ENCODE measurements around the gene BICD1. TPM values are rescaled to one million over a fixed set of nuclear protein-coding genes. Genes with fewer than 3 reads are reported as not detected.

Gene BICD1
- total RNA-seq, 6 donors from 2014 or later: 11.3 to 44.0 (median 15.4) TPM

DNA sequence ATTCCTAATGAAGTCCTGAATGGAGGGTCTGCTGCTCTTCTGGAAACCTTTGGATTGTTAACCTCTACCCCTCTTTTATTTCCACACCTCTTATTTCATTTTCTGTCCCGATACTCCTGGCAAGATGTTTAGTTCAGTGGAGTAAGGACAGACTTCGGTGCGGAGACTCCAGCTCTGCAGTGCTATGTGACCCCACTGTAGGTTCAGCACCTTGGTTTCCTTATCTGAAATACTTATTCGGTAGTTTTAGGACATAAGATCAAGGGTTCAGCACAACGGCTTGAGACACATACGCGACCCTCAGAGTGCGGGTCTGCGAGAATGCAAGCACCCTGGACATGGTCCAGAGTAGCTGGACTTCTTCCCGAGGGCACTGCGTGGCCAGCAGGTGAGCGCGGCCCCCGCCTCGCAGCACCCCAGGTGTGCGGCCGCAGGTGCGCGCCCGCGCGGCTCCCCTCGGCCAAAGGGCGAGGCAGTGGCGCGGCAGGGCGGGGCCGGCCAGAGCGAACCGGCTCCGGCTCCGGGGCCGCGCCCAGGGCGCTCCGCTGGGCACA is 292.2 kb downstream of the BICD1 start:
- peaks cover 0 to 4% (median 0%) of the 10 kb centered on the region in 4 donors for H3K27me3 ChIP-seq
- H3K27ac ChIP-seq: peak overlapping the region; percentile 84 to 91 (median 89)
- no peaks in the 10 kb centered on the region for H3K36me3 ChIP-seq
- H3K4me3 ChIP-seq: peak overlapping the region in 3 of 4 donors; percentile 60 to 96 (median 91)
- TF ChIP-seq CTCF (IDR thresholded peaks at IDR 0.05) (no peak), POLR2A (IDR thresholded peaks at IDR 0.05) (no peak), POLR2AphosphoS5 (IDR thresholded peaks at IDR 0.05) (no peak), EP300 (IDR thresholded peaks at IDR 0.05) (peak in 1 of 4 donors; percentile 45)
- H3K9me3 ChIP-seq: no peaks in the 10 kb centered on the region
- peaks cover 5 to 32% (median 20%) of the 10 kb centered on the region in 4 donors for H3K4me1 ChIP-seq
- DNase-seq (no peak), ATAC-seq (ENCODE audit: low FRiP score in 2 of 2) (no peak)
- WGBS, 2 donors: 4 to 10% methylated on average over 4 to 9 of the region's 36 CpGs

DNA sequence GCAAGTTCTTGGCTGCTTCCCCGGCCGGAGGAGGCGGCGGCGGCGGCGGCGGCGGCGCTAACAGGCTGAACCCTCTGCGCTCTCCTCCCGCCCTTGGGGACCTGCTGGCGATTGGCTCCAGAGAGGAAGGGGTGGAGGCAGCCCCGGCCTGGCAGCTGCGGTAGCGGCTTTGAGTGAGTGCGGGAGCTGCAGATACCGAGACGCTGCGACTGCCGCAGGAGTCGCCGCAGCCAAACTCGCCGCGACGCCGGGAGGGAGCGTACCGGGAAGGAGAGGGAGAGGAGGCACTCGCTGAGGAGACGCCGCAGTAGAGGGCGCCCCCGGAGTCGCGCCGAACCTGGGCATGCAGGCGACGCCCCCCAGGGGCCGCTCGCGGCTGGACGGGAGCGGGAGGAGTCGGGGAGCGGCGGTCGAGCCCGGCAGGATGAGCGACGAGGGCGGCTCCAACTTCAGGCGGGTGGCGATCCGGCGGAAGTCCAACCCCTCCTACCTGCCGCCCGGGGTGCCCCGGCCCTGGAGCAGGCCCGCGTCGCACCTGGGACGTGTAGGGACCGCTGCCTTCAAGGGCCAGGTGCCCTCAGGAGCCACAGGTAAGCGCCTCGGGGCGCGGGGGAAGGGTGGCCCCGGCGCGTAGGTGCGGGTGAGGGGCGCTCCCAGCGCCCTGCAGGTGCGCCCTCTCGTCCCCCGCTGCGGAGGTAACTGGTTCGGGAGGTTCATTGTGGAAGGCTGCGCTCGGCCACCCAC is 292.9 kb downstream of the BICD1 start, which contains the start of gene FGD4:
TSS of gene FGD4 (plus strand) at position 189 of the 744 bp plus-strand sequence.
- Histone ChIP-seq H3K27ac (peak within 1 kb of the TSS; percentile 84 to 91 (median 89)), H3K4me1 (peaks cover 5 to 32% (median 20%) of the 10 kb centered on the region in 4 donors), H3K36me3 (no peaks in the 10 kb centered on the region), H3K27me3 (peaks cover 0 to 4% (median 0%) of the 10 kb centered on the region in 4 donors), H3K4me3 (peak within 1 kb of the TSS; percentile 60 to 96 (median 88)), H3K9me3 (no peaks in the 10 kb centered on the region)
- peak; percentile 96 to 97 for ATAC-seq (ENCODE audit: low FRiP score in 2 of 2)
- 2% methylated on average over 24 of the region's 82 CpGs; no CpG with 5 or more reads in 1 of the 2 donors for WGBS, 2 donors
- TF ChIP-seq POLR2A (IDR thresholded peaks at IDR 0.05) (peak in 3 of 4 donors; percentile 78 to 91 (median 80)), CTCF (IDR thresholded peaks at IDR 0.05) (peak in 5 of 6 experiments; percentile 31 to 67 (median 53)), EP300 (IDR thresholded peaks at IDR 0.05) (no peak), POLR2AphosphoS5 (IDR thresholded peaks at IDR 0.05) (peak; percentile 49 to 90)
- peak; percentile 94 to 98 for DNase-seq

GRCh38 chr12:32400114-32400672 is 293.5 kb downstream of the BICD1 start:
- DNase-seq: no peak
- H3K36me3 ChIP-seq: no peaks in the 10 kb centered on the region
- peaks cover 5 to 32% (median 20%) of the 10 kb centered on the region in 4 donors for H3K4me1 ChIP-seq
- WGBS, 2 donors: 13 to 20% methylated on average over 12 to 15 of the region's 15 CpGs
- H3K27ac ChIP-seq: peak overlapping the region; percentile 84 to 91 (median 89)
- TF ChIP-seq POLR2AphosphoS5 (IDR thresholded peaks at IDR 0.05): no peak
- no peak for TF ChIP-seq CTCF (IDR thresholded peaks at IDR 0.05)
- no peak for TF ChIP-seq POLR2A (IDR thresholded peaks at IDR 0.05)
- no peak for TF ChIP-seq EP300 (IDR thresholded peaks at IDR 0.05)
- H3K27me3 ChIP-seq: peaks cover 0 to 4% (median 0%) of the 10 kb centered on the region in 4 donors
- ATAC-seq (ENCODE audit: low FRiP score in 2 of 2): peak in 1 of 2 donors; percentile 35
- H3K9me3 ChIP-seq: no peaks in the 10 kb centered on the region
- H3K4me3 ChIP-seq: peak overlapping the region; percentile 60 to 96 (median 88)

- Histone ChIP-seq H3K36me3 (no peaks in the 10 kb centered on the region), H3K4me3 (peak overlapping the region; percentile 60 to 96 (median 88)), H3K4me1 (peaks cover 5 to 32% (median 20%) of the 10 kb centered on the region in 4 donors), H3K27ac (peak overlapping the region; percentile 84 to 91 (median 89)), H3K27me3 (peaks cover 0 to 4% (median 0%) of the 10 kb centered on the region in 4 donors), H3K9me3 (no peaks in the 10 kb centered on the region)
- no peak for DNase-seq
- 26 to 29% methylated on average over 2 of the region's 2 CpGs for WGBS, 2 donors
- TF ChIP-seq POLR2A (IDR thresholded peaks at IDR 0.05) (no peak), POLR2AphosphoS5 (IDR thresholded peaks at IDR 0.05) (no peak), EP300 (IDR thresholded peaks at IDR 0.05) (no peak), CTCF (IDR thresholded peaks at IDR 0.05) (no peak)
- ATAC-seq (ENCODE audit: low FRiP score in 2 of 2): no peak
Observed at GRCh38 chr12:32400866-32401265, 294.2 kb downstream of the BICD1 start.
